Tibial artery (tissue), 4 donors: ENCODE results near the gene LANCL3.

Experiments
- DNase-seq, 2 donors: peaks; one replicate each; pipeline ENCODE4 v3.0.0-alpha.2; 2019
- H3K27ac ChIP-seq, 2 donors: fragments of 200-600 bp; sonication (generic) in 1 of 2; 1 replicate in 1 of 2; 2 replicates in 1 of 2; pipeline ENCODE4 v1.5.1; 2018 to 2019; ENCODE audit warnings: mild to moderate bottlenecking in 1 of 2
- H3K27me3 ChIP-seq, 2 donors: fragments of 200-600 bp; sonication (generic) in 1 of 2; one replicate each; pipeline versions ENCODE4 v1.5.1 to v1.6.0; 2016 to 2019
- H3K36me3 ChIP-seq, 3 donors: fragments of 200-600 bp; sonication (generic) in 2 of 3; one replicate each; pipeline ENCODE4 v1.5.1; 2016 to 2019; ENCODE audit warnings: mild to moderate bottlenecking in 2 of 3
- H3K4me1 ChIP-seq, 4 donors: fragments of 200-600 bp; sonication (generic) in 2 of 4; 1 replicate in 3 of 4; 2 replicates in 1 of 4; pipeline ENCODE4 v1.5.1; 2016 to 2019
- H3K4me3 ChIP-seq, 2 donors: fragments of 200-600 bp; sonication (generic) in 1 of 2; 1 replicate in 1 of 2; 2 replicates in 1 of 2; pipeline ENCODE4 v1.5.1; 2018 to 2019; ENCODE audit warnings: mild to moderate bottlenecking in 2 of 2
- H3K9me3 ChIP-seq, 3 donors: fragments of 200-600 bp; sonication (generic) in 1 of 3; one replicate each; pipeline ENCODE4 v1.5.1; 2016 to 2019
- CTCF ChIP-seq, 2 experiments: fragments of 200-600 bp in 1 of 2; fragments of 450-650 bp in 1 of 2; IDR thresholded peaks; one replicate each; pipeline ENCODE4 v1.5.1; 2017 to 2019; ENCODE audit warnings: antibody characterized with exemption in 2 of 2, mild to moderate bottlenecking in 1 of 2, moderate library complexity in 1 of 2
- intact Hi-C: fragments of 100-400 bp; cut with DNase I; formaldehyde crosslinking; loops from one replicate; pipeline ENCODE4 v1.15.0; 2023; ENCODE audit warnings: low total_unique reads

LANCL3 gene

GRCh38 chrX:37679230-37679629, 107.8 kb downstream of the LANCL3 start:
- no peak for TF ChIP-seq CTCF (IDR thresholded peaks at IDR 0.05)

GRCh38 chrX:37679888-37680287, 108.4 kb downstream of the LANCL3 start:
- no peak for TF ChIP-seq CTCF (IDR thresholded peaks at IDR 0.05)
- no peak overlapping the region for H3K27ac ChIP-seq
- intact Hi-C loops, result no loop called here
- H3K27me3 ChIP-seq, result no peaks in the 10 kb centered on the region
- no peaks in the 10 kb centered on the region for H3K36me3 ChIP-seq
- H3K9me3 ChIP-seq, result no peaks in the 10 kb centered on the region
- no peak for DNase-seq
- peaks cover 0 to 10% (median 1%) of the 10 kb centered on the region in 4 donors for H3K4me1 ChIP-seq
- H3K4me3 ChIP-seq, result no peak overlapping the region

More at GRCh38 chrX:37679230-37679629, 107.8 kb downstream of the LANCL3 start:
- peaks cover 0 to 6% (median 0%) of the 10 kb centered on the region in 4 donors for H3K4me1 ChIP-seq
- H3K27ac ChIP-seq, result no peak overlapping the region
- DNase-seq, result no peak
- intact Hi-C loops, result no loop called here
- no peak overlapping the region for H3K4me3 ChIP-seq
- no peaks in the 10 kb centered on the region for H3K36me3 ChIP-seq
- H3K27me3 ChIP-seq, result no peaks in the 10 kb centered on the region
- no peaks in the 10 kb centered on the region for H3K9me3 ChIP-seq

- Histone ChIP-seq H3K4me3 (no peak overlapping the region), H3K27me3 (no peaks in the 10 kb centered on the region), H3K9me3 (no peaks in the 10 kb centered on the region), H3K36me3 (no peaks in the 10 kb centered on the region), H3K4me1 (peaks cover 0 to 19% (median 1%) of the 10 kb centered on the region in 4 donors), H3K27ac (peak overlapping the region; percentile 83 to 91)
- intact Hi-C loops, result no loop called here
- TF ChIP-seq CTCF (IDR thresholded peaks at IDR 0.05), result no peak
- no peak for DNase-seq
These were observed 113.0 kb downstream of the LANCL3 start for GRCh38 chrX:37684426-37684825.

GRCh38 chrX:37684973-37685372, 113.5 kb downstream of the LANCL3 start:
- Histone ChIP-seq H3K4me3 (peak overlapping the region; percentile 58 to 68), H3K4me1 (peaks cover 0 to 19% (median 1%) of the 10 kb centered on the region in 4 donors), H3K36me3 (no peaks in the 10 kb centered on the region), H3K27me3 (no peaks in the 10 kb centered on the region), H3K9me3 (no peaks in the 10 kb centered on the region), H3K27ac (peak overlapping the region; percentile 83 to 91)
- no peak for TF ChIP-seq CTCF (IDR thresholded peaks at IDR 0.05)
- no peak for DNase-seq
- intact Hi-C loops, result no loop called here

- H3K27ac ChIP-seq, result peak within 1 kb of the TSS; percentile 83 to 91
- no peaks in the 10 kb centered on the region for H3K36me3 ChIP-seq
- TF ChIP-seq CTCF (IDR thresholded peaks at IDR 0.05), result no peak
- intact Hi-C loops, result no loop called here
- peak within 1 kb of the TSS; percentile 58 to 68 for H3K4me3 ChIP-seq
- DNase-seq, result peak; percentile 20 to 76
- peaks cover 0 to 19% (median 1%) of the 10 kb centered on the region in 4 donors for H3K4me1 ChIP-seq
- no peaks in the 10 kb centered on the region for H3K9me3 ChIP-seq
- no peaks in the 10 kb centered on the region for H3K27me3 ChIP-seq
These were observed 114.2 kb downstream of the LANCL3 start, which contains the start of gene XK for GRCh38 chrX:37685381-37686359. XK (plus strand) TSS chrX:37685791; CDS start chrX:37685962, 171 bp downstream.
